ENCODE results near the gene SOBP.
"Not testable (repeated sequence)": the region's sequence is repeated elsewhere in the genome, so short reads cannot be mapped to it uniquely, and the experiment has no call there.

The SOBP gene

GRCh38 chr6:107543088-107543487, 53.2 kb downstream of the SOBP start:
- no peaks in the 10 kb centered on the region for H3K27me3 ChIP-seq (ENCODE audit: insufficient read depth, low read length)
- no peaks in the 10 kb centered on the region for H3K9me3 ChIP-seq (ENCODE audit: insufficient read depth, low read depth, low read length)
- peaks cover 8% of the 10 kb centered on the region; the same call in 1 of the 2 replicates for H3K4me1 ChIP-seq (ENCODE audit: insufficient read depth, low read length)
- no peaks in the 10 kb centered on the region for H3K36me3 ChIP-seq (ENCODE audit: insufficient read depth, low read length)
- H3K9ac ChIP-seq (ENCODE audit: low read depth, low read length) = no peak overlapping the region
- no peak overlapping the region for H3K27ac ChIP-seq (ENCODE audit: low read depth, low read length)
- no peak overlapping the region for H3K4me3 ChIP-seq (ENCODE audit: low read length)
- WGBS = 94% methylated on average over 2 of the region's 2 CpGs

- no peak overlapping the region for H3K9ac ChIP-seq (ENCODE audit: low read depth, low read length)
- H3K36me3 ChIP-seq (ENCODE audit: insufficient read depth, low read length) = no peaks in the 10 kb centered on the region
- H3K27me3 ChIP-seq (ENCODE audit: insufficient read depth, low read length) = no peaks in the 10 kb centered on the region
- peaks cover 4% of the 10 kb centered on the region; the same call in 1 of the 2 replicates for H3K4me1 ChIP-seq (ENCODE audit: insufficient read depth, low read length)
- H3K27ac ChIP-seq (ENCODE audit: low read depth, low read length) = no peak overlapping the region
- no peak overlapping the region for H3K4me3 ChIP-seq (ENCODE audit: low read length)
- 90% methylated on average over 2 of the region's 2 CpGs for WGBS
- H3K9me3 ChIP-seq (ENCODE audit: insufficient read depth, low read depth, low read length) = no peaks in the 10 kb centered on the region
Observed at GRCh38 chr6:107543567-107543966, 53.6 kb downstream of the SOBP start.

- H3K27me3 ChIP-seq (ENCODE audit: insufficient read depth, low read length) = no peaks in the 10 kb centered on the region
- no peak overlapping the region for H3K27ac ChIP-seq (ENCODE audit: low read depth, low read length)
Observed at GRCh38 chr6:107545763-107546162, 55.8 kb downstream of the SOBP start.

GRCh38 chr6:107546691-107547450, 57.0 kb downstream of the SOBP start:
- 76% methylated on average over 5 of the region's 6 CpGs for WGBS
- Histone ChIP-seq H3K9ac (ENCODE audit: low read depth, low read length) (no peak overlapping the region), H3K27me3 (ENCODE audit: insufficient read depth, low read length) (no peaks in the 10 kb centered on the region), H3K4me1 (ENCODE audit: insufficient read depth, low read length) (no peaks in the 10 kb centered on the region), H3K9me3 (ENCODE audit: insufficient read depth, low read depth, low read length) (no peaks in the 10 kb centered on the region), H3K27ac (ENCODE audit: low read depth, low read length) (no peak overlapping the region), H3K36me3 (ENCODE audit: insufficient read depth, low read length) (no peaks in the 10 kb centered on the region), H3K4me3 (ENCODE audit: low read length) (no peak overlapping the region)

More at GRCh38 chr6:107545763-107546162, 55.8 kb downstream of the SOBP start:
- Histone ChIP-seq H3K4me3 (ENCODE audit: low read length) (no peak overlapping the region), H3K9me3 (ENCODE audit: insufficient read depth, low read depth, low read length) (no peaks in the 10 kb centered on the region), H3K36me3 (ENCODE audit: insufficient read depth, low read length) (no peaks in the 10 kb centered on the region), H3K9ac (ENCODE audit: low read depth, low read length) (no peak overlapping the region), H3K4me1 (ENCODE audit: insufficient read depth, low read length) (no peaks in the 10 kb centered on the region)
- 92% methylated on average over 4 of the region's 4 CpGs for WGBS

GRCh38 chr6:107547451-107547840, 57.5 kb downstream of the SOBP start:
- Histone ChIP-seq H3K9ac (ENCODE audit: low read depth, low read length) (no peak overlapping the region), H3K27ac (ENCODE audit: low read depth, low read length) (no peak overlapping the region), H3K36me3 (ENCODE audit: insufficient read depth, low read length) (no peaks in the 10 kb centered on the region), H3K4me3 (ENCODE audit: low read length) (no peak overlapping the region), H3K9me3 (ENCODE audit: insufficient read depth, low read depth, low read length) (no peaks in the 10 kb centered on the region), H3K27me3 (ENCODE audit: insufficient read depth, low read length) (no peaks in the 10 kb centered on the region), H3K4me1 (ENCODE audit: insufficient read depth, low read length) (no peaks in the 10 kb centered on the region)
- 68% methylated on average over 2 of the region's 2 CpGs for WGBS

GRCh38 chr6:107550241-107550840, 60.4 kb downstream of the SOBP start:
- peaks cover 3% of the 10 kb centered on the region; the same call in 1 of the 2 replicates for H3K4me1 ChIP-seq (ENCODE audit: insufficient read depth, low read length)
- H3K4me3 ChIP-seq (ENCODE audit: low read length) = no peak overlapping the region
- no peaks in the 10 kb centered on the region for H3K36me3 ChIP-seq (ENCODE audit: insufficient read depth, low read length)
- H3K27me3 ChIP-seq (ENCODE audit: insufficient read depth, low read length) = no peaks in the 10 kb centered on the region
- 94% methylated on average over 9 of the region's 10 CpGs for WGBS
- H3K9me3 ChIP-seq (ENCODE audit: insufficient read depth, low read depth, low read length) = no peaks in the 10 kb centered on the region
- no peak overlapping the region for H3K9ac ChIP-seq (ENCODE audit: low read depth, low read length)
- no peak overlapping the region for H3K27ac ChIP-seq (ENCODE audit: low read depth, low read length)

- H3K4me1 ChIP-seq (ENCODE audit: insufficient read depth, low read length) = peaks cover 3% of the 10 kb centered on the region; the same call in 1 of the 2 replicates
- 96% methylated on average over 4 of the region's 4 CpGs for WGBS
Observed at GRCh38 chr6:107550906-107551305, 61.0 kb downstream of the SOBP start.

GRCh38 chr6:107553121-107553520, 63.2 kb downstream of the SOBP start:
- H3K9ac ChIP-seq (ENCODE audit: low read depth, low read length); H3K4me1 ChIP-seq (ENCODE audit: insufficient read depth, low read length); H3K27ac ChIP-seq (ENCODE audit: low read depth, low read length); H3K4me3 ChIP-seq (ENCODE audit: low read length); H3K36me3 ChIP-seq (ENCODE audit: insufficient read depth, low read length); H3K27me3 ChIP-seq (ENCODE audit: insufficient read depth, low read length); H3K9me3 ChIP-seq (ENCODE audit: insufficient read depth, low read depth, low read length): not testable (repeated sequence)
- 96% methylated on average over 5 of the region's 6 CpGs for WGBS

More at GRCh38 chr6:107550906-107551305, 61.0 kb downstream of the SOBP start:
- H3K9ac ChIP-seq (ENCODE audit: low read depth, low read length) = no peak overlapping the region
- no peaks in the 10 kb centered on the region for H3K36me3 ChIP-seq (ENCODE audit: insufficient read depth, low read length)
- H3K27ac ChIP-seq (ENCODE audit: low read depth, low read length) = no peak overlapping the region
- H3K9me3 ChIP-seq (ENCODE audit: insufficient read depth, low read depth, low read length) = no peaks in the 10 kb centered on the region
- H3K4me3 ChIP-seq (ENCODE audit: low read length) = no peak overlapping the region
- no peaks in the 10 kb centered on the region for H3K27me3 ChIP-seq (ENCODE audit: insufficient read depth, low read length)

- peaks cover 3% of the 10 kb centered on the region; the same call in 1 of the 2 replicates for H3K4me1 ChIP-seq (ENCODE audit: insufficient read depth, low read length)
- no peaks in the 10 kb centered on the region for H3K27me3 ChIP-seq (ENCODE audit: insufficient read depth, low read length)
- H3K36me3 ChIP-seq (ENCODE audit: insufficient read depth, low read length) = no peaks in the 10 kb centered on the region
- WGBS = 70% methylated on average over 2 of the region's 2 CpGs
- H3K27ac ChIP-seq (ENCODE audit: low read depth, low read length) = no peak overlapping the region
- H3K9me3 ChIP-seq (ENCODE audit: insufficient read depth, low read depth, low read length) = no peaks in the 10 kb centered on the region
- H3K9ac ChIP-seq (ENCODE audit: low read depth, low read length) = no peak overlapping the region
- no peak overlapping the region for H3K4me3 ChIP-seq (ENCODE audit: low read length)
Observed at GRCh38 chr6:107554326-107554725, 64.4 kb downstream of the SOBP start.

GRCh38 chr6:107554918-107555317, 65.0 kb downstream of the SOBP start:
- Histone ChIP-seq H3K9me3 (ENCODE audit: insufficient read depth, low read depth, low read length) (no peaks in the 10 kb centered on the region), H3K4me1 (ENCODE audit: insufficient read depth, low read length) (peaks cover 3% of the 10 kb centered on the region; the same call in 1 of the 2 replicates), H3K27me3 (ENCODE audit: insufficient read depth, low read length) (no peaks in the 10 kb centered on the region), H3K36me3 (ENCODE audit: insufficient read depth, low read length) (no peaks in the 10 kb centered on the region), H3K4me3 (ENCODE audit: low read length) (no peak overlapping the region), H3K27ac (ENCODE audit: low read depth, low read length) (no peak overlapping the region), H3K9ac (ENCODE audit: low read depth, low read length) (no peak overlapping the region)
- WGBS = 96% methylated on average over 3 of the region's 3 CpGs

- H3K27me3 ChIP-seq (ENCODE audit: insufficient read depth, low read length) = no peaks in the 10 kb centered on the region
- H3K27ac ChIP-seq (ENCODE audit: low read depth, low read length) = no peak overlapping the region
- no peak overlapping the region for H3K9ac ChIP-seq (ENCODE audit: low read depth, low read length)
- H3K4me3 ChIP-seq (ENCODE audit: low read length) = no peak overlapping the region
- peaks cover 7% of the 10 kb centered on the region for H3K4me1 ChIP-seq (ENCODE audit: insufficient read depth, low read length)
- no peaks in the 10 kb centered on the region for H3K36me3 ChIP-seq (ENCODE audit: insufficient read depth, low read length)
- WGBS = 88% methylated on average over 7 of the region's 7 CpGs
- no peaks in the 10 kb centered on the region for H3K9me3 ChIP-seq (ENCODE audit: insufficient read depth, low read depth, low read length)
Observed at GRCh38 chr6:107555449-107555848, 65.5 kb downstream of the SOBP start.
